Suppressor macrophage (primary cell): ENCODE measurements around the gene ITIH3.

Experiments used
- DNase-seq, 4 experiments: peaks; one replicate each; pipeline ENCODE4 v3.0.0-alpha.2; 2020 to 2022

The ITIH3 gene

DNA sequence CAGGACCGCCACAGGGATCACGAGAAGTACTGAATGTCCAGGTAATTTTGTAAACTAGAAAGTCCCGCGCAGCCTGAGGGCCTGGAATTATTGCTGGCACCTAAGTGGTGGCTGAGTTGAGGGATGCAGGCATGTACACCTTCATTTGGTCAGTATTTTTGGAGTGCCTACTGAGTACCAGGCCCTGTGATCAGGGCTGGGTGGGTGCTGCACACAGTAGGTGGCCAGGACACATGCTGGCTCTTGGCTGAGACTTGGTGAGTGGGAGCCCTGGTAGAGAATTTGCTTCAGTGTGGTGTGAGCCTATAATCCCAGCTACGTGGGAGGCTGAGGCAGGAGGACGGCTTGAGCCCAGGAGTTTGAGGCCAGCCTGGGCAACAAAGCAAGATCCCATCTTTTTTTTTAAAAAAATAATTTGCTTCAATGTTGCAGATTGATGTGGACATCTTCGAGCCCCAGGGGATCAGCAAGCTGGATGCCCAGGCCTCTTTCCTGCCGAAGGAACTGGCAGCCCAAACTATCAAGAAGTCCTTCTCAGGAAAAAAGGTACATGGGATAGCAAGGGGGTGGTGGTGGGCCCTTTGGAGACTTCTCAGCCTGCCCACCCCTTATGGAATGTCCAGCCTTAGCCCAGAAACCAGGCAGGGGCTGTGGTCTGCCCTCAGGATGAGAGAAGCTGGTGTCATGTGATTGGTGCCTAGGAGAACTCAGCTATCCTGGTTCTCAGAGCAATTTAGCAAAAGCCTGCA, 14.6 kb upstream of the ITIH3 start:
- DNase-seq: no peak

DNA sequence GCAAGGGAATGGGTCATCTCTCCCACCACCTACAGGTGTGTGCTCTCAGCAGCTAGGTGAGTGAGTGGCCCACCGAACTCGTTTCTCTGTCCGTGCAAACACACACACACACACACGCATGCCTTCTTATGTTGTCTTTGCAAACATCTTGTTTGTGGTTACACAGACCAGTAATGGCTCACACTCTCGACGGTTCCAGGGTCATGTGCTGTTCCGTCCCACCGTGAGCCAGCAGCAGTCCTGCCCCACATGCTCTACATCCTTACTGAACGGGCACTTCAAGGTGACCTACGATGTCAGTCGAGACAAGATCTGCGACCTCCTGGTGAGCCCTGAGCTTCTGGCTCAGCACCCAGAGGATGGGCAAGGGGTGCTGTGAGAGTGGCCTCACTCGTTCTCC, 12.9 kb upstream of the ITIH3 start:
- peak in 2 of 4 experiments; percentile 26 to 35 for DNase-seq

DNA sequence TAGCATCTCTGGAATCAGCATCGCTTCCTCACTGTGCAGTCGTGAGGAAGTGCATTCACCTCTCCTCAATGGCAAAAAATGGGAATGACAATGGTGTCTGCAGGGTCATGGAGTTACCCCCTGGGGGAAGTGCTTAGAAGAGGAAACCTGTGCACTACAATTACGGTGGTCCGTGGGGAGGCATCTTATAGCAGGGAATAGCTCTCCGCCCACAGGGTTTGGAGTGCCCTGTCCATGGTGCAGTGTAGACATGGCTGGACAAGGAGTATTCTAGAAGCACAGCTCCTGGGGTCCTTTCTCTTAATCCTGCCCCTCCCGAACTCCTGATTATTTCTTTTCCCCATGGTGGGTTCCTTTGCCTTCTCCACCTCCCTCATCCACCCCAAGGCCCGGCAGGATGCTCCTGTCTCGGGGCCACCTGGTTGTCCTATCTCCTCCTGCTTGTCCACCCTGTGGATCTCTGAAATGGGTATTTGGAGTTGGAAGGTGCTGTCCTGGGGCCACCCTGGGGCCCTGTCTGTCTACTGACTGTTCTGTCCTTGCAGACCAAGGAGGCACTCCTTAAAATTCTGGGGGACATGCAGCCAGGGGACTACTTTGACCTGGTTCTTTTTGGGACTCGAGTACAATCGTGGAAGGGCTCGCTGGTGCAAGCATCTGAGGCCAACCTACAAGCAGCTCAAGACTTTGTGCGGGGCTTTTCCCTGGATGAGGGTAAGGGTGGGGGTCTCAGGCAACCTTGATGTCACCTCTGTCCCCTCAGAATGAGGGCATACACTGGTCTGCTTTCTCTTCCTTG, 12.0 kb upstream of the ITIH3 start:
- DNase-seq: no peak

DNA sequence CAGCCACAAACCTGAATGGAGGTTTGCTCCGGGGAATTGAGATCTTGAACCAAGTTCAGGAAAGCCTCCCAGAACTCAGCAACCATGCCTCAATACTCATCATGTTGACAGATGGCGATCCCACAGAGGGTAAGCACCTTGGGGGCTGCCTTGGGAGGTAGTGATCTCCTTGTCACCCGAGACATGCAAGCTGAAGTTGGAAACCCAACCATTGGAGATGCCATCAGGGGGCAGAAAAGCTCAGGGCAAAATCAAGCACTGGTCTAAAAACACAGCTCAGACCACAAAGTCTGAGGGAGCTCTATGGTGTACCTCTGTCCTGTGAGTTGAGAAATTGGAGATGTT, 11.4 kb upstream of the ITIH3 start:
- no peak for DNase-seq

DNA sequence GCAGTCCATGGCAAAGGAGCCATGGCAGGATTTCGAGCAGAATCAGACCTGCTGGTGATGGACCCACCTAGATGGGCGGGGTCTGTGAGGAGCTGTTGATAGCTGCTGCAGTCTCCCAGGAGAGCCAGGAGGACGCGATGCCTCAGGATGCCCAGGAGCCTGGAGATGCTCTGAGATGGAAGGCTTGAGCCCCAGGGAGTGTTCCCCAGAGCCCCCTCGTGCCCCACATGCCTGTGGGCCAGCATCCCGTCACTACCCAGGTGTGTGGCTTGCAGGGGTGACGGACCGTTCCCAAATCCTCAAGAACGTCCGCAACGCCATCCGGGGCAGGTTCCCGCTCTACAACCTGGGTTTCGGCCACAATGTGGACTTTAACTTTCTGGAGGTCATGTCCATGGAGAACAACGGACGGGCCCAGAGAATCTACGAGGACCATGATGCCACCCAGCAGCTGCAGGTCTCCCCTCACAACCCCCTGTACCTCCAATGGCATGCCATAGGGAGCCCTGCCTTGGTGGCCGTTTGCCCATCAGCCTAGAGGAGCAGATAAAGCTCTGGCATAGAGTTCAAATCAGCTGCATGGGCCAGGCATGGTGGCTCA, 10.5 kb upstream of the ITIH3 start:
- no peak for DNase-seq

DNA sequence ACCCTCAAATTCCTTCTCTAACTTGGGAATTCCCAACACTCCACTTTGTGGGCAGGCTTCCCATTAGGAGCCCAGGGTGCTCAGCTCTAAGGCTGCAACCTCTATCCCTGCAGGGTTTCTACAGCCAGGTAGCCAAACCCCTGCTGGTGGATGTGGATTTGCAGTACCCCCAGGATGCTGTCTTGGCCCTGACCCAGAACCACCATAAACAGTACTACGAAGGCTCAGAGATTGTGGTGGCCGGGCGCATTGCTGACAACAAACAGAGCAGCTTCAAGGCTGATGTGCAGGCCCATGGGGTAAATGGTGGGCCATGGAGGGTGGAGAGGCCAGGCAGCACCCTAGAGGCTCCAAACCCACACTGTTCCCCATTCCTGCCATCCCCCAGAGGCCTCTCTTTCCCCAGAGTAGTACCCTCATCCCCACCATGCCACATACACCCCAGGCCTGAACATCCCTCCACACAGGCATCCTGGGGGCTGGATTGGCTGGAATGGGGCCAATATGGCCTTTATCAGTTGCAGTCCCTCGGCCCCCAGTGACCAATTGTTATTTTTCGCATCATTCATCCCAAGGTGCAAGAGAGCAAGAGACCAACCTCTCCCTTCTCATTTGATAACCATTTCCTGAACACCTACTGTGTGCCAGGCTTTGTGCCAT, 9.5 kb upstream of the ITIH3 start:
- DNase-seq: no peak

DNA sequence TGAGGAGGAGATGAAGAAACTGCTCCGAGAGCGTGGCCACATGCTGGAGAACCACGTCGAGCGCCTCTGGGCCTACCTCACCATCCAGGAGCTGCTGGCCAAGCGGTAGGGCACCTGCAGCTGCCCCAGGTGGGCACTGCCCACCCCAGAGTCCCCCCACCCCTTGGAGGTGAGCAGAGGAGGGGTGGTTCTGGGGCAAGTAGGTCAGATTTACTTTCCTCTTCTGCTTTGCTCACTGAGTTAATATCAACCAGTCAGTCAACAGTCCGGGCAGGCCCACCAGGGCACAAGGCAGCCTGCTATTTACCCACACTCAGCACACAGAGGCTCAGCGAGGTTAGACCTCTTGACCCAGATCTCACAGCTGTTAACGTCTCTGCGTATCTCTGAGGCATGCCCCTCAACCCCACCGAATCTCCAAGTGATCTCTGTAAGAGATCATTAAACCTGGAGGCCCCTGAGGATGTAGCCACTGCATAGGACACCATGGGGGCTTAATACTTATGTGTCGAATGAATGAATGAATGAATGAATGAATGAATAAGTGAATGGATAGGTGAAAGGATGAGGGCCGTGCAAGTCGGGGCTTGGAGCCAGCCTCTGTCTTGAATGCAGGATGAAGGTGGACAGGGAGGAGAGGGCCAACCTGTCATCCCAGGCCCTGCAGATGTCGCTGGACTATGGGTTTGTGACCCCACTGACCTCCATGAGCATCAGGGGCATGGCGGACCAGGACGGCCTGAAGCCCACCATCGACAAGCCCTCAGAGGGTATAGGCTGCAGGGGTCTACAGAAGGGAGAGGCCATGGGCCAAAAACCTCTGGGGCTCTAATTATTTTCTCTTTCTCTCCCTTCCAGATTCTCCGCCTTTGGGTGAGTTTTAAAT, 8.0 kb upstream of the ITIH3 start:
- no peak for DNase-seq

DNA sequence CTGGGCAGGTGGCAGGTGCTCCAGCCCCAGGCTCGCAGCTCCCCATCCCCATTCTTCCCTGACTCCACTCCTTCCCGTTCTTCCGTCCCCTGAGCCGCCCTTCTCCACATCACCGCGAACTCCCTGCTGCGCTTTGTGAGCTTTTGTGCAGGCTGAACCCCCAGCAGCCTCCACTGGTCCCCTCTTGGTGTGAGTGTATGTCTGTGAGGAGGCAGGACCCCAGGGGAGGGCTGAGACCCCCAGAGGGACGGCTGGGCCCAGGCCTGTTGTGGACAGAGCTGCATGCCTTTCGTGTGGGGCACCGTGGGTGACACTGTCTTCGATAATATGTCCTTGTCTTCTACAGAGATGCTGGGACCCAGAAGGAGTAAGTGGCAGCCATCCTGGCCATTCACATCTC, 7.3 kb upstream of the ITIH3 start:
- DNase-seq: no peak

DNA sequence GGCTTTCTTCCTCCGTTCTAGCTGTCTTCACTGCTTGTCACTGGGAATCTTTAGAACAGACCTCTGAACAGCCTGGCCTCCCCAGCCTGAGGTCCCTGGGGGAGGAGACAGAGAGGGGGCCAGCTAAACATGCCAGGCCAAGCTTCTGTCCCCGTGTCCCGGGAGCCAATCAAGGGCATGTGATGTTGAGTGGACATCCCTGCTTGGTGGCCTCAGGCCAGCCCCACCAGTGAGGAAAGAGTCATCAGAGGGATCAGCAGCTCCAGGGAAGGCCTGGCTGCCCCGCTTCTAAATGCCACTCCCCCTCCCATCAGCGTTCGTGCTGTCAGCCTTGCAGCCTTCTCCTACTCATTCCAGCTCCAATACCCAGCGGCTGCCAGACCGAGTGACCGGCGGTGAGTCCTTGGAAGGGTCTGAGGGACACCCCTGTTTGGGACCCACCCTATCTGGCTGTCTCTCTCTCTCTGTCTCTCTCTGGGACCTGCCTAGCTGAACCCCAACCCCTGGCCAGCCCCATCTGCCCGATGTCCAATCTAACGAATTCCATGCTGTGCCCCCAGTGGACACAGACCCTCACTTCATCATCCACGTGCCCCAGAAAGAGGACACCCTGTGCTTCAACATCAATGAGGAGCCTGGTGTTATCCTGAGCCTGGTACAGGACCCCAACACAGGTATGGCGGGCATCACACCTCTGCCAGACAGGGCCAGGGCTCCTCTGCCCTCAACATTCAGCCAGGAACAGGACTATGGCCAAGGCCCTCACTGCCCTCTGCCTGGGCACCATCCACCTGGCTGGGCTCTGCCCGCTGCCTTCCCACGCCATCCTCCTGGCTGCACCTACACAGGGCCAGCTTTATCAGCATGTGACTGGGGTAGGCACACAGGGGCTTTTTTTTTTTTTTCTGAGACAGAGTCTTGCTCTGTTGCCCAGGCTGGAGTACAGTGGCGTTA, 6.6 kb upstream of the ITIH3 start:
- DNase-seq: no peak

DNA sequence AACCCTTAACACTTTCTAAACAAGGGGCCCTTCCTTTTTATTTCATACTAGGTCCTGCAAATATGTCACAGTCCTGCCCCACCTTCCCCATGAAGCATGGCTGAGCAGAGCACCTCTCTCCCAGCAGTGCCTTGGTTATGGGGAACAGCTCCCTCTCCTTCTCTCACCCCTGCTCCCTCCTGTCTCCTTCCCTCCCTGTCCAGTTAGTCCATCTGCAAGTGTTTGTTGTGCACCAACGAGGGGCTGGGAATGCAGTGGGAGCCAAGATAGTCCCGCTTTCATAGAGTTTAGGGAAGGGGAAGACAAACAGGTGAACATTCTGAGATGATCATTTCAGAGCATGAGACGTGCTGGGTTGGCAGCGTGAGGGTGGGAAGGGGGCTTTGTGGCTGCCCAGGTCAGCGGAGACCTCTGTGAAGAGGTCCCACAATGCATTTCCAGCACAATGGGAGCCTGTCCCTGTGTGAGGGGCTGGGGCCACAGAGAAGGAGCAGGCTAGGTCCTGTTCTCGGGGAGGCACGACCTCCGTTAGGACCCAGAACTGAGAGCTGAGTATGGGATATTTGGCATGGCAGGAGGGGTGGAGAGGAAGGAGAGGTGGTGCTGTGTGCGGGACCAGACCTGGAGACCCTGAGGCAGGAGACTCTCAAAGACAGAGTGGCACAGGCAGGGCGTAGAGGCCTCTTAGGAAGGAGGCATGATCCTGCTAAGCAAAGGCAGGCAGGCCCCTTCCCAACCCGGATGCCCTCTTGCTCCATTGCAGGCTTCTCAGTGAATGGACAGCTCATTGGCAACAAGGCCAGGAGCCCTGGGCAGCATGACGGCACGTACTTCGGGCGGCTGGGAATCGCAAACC, 5.5 kb upstream of the ITIH3 start:
- no peak for DNase-seq

DNA sequence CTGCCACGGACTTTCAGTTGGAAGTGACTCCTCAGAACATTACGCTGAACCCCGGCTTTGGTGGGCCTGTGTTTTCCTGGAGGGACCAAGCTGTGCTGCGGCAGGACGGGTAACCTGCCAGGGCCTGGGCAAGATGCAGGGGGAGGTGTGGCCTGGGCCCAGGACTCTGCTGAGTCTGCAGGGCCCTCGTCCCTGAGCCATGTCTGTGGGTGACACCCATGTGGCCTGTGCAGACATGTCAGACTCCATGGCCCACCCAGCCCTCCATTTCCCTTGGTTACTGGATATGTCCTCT, 4.9 kb upstream of the ITIH3 start:
- no peak for DNase-seq

DNA sequence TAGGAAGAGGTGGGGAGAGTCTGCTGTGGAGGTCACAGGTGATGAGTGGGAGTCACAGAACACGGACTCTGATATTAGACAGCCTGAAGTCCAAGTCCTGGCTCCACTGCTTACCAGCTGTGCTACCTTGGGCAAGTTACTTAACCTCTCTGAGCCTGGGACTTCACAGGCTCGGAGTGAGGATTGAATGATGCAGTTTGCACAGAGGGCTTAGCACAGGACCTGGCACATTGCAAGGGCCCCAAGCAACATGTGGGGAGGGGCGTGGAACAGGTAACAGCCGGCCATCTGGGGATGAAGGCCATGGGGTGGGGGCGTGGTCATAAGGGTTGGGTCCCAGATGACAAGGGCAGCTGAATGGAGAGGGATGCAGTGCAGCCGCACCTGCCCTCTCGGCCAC, 4.3 kb upstream of the ITIH3 start:
- no peak for DNase-seq

DNA sequence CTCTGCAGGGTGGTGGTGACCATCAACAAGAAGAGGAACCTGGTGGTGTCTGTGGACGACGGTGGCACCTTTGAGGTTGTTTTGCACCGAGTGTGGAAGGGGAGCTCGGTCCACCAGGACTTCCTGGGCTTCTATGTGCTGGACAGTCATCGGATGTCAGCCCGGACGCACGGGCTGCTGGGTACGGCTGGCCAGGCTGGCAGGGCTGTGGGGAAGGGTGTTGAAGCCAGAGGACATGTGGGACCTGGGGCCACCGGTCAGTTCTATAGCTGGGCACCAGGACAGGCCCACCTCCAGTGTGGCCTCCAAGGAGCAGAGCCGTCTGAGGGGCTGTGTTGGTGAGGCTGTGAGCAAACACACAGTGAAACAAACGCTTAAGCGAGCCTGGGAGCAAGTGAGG, 3.9 kb upstream of the ITIH3 start:
- DNase-seq: no peak

DNA sequence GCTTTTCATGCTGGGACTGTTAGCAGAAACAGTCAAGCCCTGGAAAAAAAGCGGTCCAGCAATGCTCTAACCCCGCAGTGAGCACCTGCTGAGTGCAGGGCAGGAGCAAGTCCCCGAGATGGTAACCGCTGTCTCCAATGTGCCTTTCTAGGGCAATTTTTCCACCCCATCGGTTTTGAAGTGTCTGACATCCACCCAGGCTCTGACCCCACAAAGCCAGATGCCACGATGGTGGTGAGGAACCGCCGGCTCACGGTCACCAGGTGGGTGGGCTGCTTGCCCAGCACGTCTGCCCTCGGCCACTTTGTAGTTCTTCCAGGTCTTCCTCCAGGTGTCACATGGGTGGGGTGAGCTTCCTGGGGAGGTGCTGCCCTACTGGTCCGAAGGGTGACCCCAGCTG, 3.2 kb upstream of the ITIH3 start:
- no peak for DNase-seq

DNA sequence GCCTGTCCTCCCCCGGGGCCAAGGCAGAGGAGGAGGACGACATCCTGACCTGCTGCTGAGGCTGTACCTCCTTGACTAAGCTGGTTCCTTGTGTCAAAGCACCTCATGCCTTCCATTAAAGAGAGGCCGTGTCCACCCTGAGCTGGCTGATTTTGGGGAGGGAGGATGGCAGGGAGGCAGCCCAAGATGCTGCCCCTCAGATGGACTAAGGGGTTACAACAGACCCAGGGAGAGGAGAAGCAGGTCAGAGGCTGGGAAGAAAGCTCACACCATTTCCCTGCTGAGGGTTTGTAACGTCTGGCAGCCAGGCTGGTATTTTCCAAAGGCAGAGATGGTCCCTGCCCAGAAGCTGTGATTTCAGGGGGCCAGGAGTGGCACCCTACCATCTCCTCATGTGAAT, 2.7 kb upstream of the ITIH3 start:
- no peak for DNase-seq

DNA sequence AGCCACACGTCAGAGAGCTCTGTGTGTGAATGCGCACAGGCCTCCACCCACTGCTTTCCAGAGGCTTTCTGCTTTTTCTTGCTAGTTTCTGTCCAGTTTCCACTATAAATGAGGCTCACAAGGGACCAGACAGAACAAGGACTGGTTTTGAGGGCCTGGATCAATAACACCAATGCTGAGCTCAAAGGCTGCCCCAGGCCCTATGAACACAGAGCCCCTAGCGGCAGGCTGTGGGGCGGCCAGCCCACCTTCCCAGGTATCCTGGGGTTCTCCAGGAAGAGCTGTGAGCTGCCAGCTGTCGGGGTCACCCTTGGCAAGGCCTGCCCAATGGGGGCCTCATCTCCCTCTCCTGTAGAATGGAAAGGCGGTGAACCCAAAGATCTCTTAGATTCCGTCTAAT, 2.2 kb upstream of the ITIH3 start:
- no peak for DNase-seq

DNA sequence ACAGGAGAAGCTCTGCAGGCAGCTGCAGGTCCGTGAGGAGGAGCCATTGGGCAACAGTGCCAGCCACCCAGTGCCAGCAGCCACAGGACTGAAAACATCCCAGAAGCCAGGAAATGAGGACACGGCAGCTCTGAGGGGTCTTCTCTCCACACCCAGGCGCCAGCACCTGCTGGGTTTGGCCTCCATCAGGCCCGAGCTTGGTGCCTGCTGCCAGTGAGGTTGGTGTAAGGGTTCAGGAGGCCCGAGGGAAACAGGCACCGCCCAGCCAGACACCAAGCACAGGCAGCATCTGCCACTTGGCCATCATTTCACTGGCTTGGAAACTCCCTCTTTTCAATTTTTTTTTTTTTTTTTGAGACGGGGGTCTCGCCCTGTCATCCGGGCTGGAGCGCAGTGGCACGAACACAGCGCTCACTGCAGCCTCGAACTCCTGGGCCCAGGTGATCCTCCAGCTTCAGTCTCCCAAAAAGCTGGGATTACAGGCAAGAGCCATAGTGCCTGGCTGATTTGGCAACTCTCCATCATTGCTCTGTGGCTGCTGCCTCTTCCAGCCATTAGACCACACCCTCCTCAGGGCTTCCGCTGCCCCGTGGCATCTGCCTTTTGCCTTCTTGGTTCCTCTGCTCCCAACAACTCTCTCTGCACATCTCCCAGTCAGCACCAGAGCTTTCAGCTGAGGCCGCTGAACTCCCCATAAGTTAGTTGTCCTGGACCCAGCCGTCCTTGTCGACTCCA, 1.5 kb upstream of the ITIH3 start:
- peak; percentile 11 to 46 (median 29) for DNase-seq

DNA sequence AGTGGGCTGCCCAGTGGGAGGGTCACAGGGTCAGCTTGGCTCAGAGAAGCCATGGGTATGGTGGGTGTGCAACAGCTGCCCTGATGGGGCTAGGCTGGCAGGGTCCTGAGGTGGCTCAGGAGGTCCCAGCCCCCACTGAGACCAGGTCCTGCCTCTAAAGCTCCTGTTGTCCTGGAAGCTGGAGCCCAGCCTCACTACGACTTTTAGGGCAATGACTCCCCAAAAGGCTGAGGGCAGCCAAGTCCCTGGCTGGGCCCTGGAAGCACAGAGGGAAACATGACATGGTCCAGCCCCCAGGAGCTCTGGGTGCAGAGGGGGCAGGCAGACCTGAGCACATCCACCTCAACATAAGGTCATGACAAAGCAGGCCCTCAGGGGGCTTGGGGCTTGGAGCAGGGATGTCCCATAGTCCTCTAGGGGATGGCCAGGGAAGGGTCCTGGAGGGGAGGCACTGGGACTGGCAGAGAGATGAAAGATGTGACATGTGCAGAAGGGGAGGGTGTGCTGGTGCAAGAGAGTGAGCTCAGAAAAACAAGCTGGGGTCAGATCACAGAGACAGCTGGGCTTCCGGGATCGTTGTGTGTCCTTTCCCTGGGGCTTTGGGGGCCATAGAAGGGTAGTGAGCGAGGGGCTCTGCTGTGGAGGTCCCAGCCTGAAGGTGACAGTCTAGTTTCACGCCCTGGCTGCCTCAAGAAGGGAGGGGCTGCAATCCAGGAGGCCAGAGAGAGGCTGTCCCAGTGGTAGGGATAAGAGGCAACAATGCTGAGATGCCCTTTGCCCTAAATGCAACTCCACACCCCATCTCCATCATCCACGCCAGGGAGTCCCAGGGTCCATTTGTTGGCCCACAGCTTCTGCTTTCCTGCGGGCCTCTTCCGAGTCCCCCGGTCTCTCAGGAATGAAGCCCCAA, 639 bp upstream of the ITIH3 start:
- DNase-seq: no peak
